GM18868 (cell line): ENCODE data around the gene SEPTIN12.
A peak's percentile ranks its signal among the peaks of the same experiment; 100 is the strongest.

Source experiments
- ATAC-seq: cut with Tn5 transposase; IDR thresholded peaks from one replicate; pipeline ENCODE4 v1.9.1; 2021; ENCODE audit warnings: mild to moderate bottlenecking, moderate library complexity; ENCODE audit not compliant: unreplicated experiment

SEPTIN12 gene

GRCh38 chr16:4734063-4734729 lies 53.9 kb downstream of the SEPTIN12 start, which contains the start of the genes ANKS3 and DNAAF8:
ANKS3 (minus strand) TSS chr16:4734271; CDS start chr16:4730149, 4,122 bp downstream.
DNAAF8 (plus strand) TSS chr16:4734537; CDS start chr16:4736515, 1,978 bp downstream.
- peak; percentile 79 for ATAC-seq

DNA sequence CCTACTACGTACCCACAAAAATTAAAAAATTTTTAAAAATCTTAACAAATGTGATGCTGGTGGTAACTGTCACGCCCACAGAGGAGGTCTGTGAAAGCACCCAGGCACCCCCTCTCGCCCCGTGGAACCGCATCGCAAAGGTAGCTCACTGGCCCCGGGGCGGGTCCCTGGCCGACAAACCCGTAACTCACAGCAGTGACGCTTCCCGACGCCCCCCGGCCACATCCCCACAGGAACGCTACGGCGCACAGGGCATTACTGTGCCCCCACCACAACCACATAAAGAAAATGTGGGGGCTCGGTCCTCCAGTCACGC lies 54.4 kb downstream of the SEPTIN12 start:
- ATAC-seq, result peak; percentile 9

DNA sequence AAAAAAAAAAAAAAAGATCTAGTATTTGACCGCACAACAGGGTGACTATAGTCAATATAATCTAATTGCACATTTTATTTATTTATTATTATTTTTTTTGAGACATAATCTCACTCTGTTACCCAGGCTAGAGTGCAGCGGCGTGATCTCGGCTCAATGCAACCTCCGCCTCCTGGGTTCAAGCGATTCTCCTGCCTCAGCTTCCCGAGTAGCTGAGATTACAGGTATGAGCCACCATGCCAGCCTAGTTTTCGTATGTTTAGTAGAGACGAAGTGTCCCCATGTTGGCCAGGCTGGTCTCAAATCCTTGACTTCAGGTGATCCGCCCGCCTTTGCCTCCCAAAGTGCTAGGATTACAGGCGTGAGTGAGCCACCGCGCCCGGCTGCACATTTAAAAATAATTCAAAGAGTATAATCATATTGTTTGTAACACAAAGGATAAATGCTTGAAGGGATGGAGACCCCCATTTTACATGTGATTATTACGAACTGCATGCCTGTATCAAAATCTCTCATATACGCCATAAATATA lies 54.9 kb downstream of the SEPTIN12 start:
- no peak for ATAC-seq

- ATAC-seq, result no peak
Measured at GRCh38 chr16:4729876-4730275, 58.3 kb downstream of the SEPTIN12 start.

DNA sequence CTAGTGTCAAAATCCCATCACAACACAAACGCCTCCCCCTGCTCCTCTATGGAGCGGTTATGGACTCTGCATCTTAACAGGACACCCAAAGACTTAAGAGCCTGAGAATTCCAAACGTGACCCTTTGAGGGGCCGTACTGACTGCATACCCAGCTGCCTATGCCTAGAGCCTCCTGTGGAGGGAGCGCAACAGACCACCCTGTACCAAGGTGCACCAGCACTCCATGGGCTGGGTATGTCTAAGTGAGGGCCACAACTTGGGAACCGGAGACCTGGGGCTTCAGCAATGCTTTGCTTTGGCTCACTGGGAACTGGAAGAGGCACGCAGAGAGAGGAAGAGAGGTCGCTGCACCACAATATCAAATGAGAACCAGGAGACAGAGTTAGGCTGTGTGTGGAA lies 59.5 kb downstream of the SEPTIN12 start:
- ATAC-seq, result no peak
